HG02884 (cell line): ENCODE measurements around the gene KRT76.

Experiments used
- ATAC-seq: cut with Tn5 transposase; IDR thresholded peaks from one replicate; pipeline ENCODE4 v1.9.1; 2021; ENCODE audit warnings: mild to moderate bottlenecking, moderate library complexity; ENCODE audit not compliant: unreplicated experiment

The KRT76 gene

DNA sequence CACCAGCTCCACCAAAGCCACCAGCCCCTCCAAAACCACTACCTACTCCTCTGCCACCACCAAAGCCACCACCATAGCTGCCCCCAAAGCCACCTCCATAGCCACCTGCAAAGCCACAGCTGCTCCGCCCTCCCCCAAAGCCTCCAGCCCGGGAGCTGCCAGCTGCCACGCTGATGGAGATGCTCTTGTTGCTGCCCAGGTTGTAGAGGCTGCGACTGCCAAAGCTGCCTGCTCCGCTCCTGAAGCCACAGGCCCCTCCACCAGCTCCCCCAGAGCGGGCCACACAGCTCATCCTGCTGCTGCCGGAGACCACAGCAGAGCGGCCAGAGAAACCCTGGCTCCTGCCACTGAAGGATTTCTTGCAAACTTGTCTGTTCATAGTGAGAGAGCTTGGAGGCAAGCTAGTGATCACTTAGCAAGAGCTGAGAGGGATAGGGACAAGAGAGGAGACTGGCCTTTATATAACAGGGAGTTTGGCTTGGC, at the start of gene KRT76:
TSS of gene KRT76 (minus strand) at position 433 of the 483 bp plus-strand sequence. CDS start at position 379, 54 bp downstream.
- no peak for ATAC-seq

- ATAC-seq, result no peak
Observed at GRCh38 chr12:52825961-52826360, 48.8 kb upstream of the KRT76 start.

- ATAC-seq, result no peak
Observed at GRCh38 chr12:52824741-52825410, 47.7 kb upstream of the KRT76 start.

DNA sequence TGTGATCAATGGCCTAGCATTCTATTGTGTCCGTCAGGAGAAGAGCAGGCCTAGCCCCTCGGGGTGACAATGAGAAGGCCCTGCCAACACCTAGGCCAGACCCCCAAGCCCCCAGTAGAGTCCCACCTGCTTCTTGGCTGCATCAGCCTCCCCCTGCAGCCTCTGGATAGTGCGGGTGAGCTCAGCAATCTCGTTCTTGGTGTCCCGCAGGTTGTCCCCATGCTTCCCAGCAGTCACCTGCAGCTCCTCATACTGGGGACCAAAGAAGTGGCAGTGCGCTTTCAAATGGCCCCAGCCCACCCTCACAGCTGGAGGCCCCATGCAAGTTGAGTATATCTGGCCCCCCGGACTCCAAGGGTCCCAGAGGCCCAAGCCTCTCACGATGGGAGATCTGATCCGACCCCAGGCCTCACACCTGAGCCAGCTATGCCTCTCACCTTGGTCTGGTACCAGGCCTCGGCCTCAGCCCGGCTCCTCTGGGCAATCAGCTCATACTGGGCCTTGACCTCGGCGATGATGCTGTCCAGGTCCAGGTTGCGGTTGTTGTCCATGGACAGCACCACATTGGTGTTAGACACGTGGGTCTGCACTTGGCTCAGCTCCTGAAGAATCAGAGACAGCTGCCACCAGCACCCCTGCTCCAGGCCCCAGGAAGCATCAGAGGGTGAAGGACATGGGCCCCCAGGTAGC, 46.8 kb upstream of the KRT76 start:
- no peak for ATAC-seq

- ATAC-seq, result no peak
Observed at GRCh38 chr12:52822771-52823510, 45.8 kb upstream of the KRT76 start.

GRCh38 chr12:52821826-52822660, 44.9 kb upstream of the KRT76 start:
- no peak for ATAC-seq

DNA sequence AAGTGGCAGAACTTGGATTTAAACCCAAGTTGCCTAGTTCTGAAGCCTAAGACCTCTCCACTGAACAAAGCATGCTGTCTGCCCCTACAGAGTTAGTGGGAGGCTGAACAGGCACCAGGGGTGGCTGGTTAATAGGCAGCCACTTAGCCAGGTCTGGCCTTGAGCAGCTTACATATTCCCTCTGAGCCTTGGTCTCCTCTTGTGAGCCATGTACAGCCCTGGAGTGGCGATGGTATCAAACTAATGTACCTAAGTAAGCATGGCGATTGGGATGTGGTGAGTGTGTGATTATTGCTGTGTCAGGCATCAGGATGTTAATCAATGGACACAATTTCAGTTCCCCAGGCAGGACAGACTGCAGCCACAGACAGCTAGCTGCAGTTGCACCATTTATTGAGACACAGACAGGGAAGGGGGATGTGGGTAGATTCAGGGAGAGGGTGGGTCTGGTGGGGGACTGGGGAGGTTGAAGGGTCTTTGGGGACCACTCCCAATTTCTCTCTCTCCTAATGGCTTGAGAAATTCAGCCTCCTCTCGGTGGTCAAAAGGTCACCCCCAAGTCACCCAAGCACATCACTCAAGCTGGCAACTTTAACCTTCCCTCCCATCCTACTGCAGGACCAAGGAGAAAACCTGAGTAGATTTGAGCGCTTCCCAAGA, 44.1 kb upstream of the KRT76 start:
- ATAC-seq, result no peak

DNA sequence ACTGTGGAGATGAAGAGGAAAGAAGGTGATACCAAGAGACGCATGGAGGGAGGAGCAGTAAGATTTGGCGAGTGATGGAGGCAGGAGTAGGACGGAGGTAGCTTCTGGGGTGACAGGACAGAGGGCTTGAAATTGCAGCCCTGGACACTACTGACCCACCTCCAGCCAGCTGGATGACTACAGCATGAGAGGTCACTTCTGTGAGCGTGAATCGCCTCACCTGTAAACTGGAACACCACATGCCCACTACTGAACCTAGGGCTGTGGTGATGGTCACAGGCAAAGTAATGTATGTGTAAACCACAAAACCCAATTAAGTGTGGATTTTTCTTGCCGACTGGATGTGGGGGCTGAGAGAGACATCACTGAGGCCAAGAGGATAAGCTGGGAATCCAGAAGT, 43.4 kb upstream of the KRT76 start:
- ATAC-seq, result no peak

DNA sequence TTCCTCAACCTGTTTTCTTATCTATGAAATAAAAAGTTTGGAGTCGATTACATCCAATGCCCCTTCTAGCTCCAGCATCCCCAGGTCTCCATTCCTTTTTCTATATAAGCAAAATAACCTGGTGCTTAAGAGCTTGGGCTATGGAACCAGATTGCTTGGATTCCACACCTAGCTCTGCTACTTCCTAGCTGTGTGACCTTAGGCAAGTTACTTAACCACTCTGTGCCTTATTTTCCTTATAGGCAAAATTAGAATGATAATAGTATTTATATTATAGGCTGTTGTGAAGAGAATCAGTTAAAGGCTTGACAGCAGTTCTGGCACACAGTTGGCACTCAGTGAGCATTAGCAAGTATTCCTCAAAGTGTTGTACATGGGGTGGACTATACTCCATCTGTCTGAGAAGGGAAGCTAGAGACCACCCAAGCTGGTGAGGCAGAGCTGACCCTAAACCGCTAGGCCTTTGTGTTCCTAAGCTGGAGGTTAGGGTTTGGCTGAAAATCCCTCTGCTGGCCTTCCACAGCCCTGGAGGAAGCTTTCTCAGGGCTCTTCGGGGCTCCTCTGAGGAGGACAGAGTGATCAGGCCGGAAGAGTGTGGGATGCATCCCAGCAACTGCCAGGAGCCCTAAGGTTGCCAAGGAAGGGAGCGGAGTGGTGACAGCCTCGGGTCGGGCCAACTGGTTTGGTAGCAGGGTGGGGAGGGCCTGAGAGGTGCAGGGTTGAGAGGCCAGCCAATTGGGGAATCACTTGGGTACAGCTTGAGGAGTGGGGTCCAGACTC, 42.8 kb upstream of the KRT76 start:
- no peak for ATAC-seq

GRCh38 chr12:52818887-52819420, 41.8 kb upstream of the KRT76 start:
- ATAC-seq, result no peak

- no peak for ATAC-seq
Observed at GRCh38 chr12:52818388-52818787, 41.2 kb upstream of the KRT76 start.

DNA sequence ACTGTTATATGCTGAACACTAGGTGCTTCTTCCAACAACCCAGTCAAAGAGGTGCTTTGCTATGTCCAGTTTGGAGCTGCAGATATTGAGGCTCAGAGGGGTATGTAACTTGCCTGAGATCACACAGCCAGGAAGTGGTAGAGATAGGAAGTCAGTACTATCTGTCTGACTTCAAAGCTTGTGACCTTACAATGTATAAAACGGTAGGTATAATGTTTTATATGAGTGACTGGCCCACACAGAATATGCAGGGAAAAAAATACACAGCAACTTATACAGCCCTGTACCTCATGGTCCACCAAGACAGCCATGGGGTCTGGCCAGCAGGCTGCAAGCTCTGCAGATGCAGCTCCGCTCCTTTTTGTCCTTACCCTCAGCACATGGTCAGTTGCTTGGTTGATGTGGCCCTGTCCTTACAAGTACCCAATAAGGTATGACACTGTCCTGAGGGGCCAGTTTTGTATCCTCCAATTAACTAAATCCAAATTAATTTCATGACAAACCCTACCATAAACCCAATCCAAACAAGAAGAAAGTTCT, 40.6 kb upstream of the KRT76 start:
- ATAC-seq, result no peak

- ATAC-seq, result no peak
Observed at GRCh38 chr12:52817003-52817698, 40.0 kb upstream of the KRT76 start.

DNA sequence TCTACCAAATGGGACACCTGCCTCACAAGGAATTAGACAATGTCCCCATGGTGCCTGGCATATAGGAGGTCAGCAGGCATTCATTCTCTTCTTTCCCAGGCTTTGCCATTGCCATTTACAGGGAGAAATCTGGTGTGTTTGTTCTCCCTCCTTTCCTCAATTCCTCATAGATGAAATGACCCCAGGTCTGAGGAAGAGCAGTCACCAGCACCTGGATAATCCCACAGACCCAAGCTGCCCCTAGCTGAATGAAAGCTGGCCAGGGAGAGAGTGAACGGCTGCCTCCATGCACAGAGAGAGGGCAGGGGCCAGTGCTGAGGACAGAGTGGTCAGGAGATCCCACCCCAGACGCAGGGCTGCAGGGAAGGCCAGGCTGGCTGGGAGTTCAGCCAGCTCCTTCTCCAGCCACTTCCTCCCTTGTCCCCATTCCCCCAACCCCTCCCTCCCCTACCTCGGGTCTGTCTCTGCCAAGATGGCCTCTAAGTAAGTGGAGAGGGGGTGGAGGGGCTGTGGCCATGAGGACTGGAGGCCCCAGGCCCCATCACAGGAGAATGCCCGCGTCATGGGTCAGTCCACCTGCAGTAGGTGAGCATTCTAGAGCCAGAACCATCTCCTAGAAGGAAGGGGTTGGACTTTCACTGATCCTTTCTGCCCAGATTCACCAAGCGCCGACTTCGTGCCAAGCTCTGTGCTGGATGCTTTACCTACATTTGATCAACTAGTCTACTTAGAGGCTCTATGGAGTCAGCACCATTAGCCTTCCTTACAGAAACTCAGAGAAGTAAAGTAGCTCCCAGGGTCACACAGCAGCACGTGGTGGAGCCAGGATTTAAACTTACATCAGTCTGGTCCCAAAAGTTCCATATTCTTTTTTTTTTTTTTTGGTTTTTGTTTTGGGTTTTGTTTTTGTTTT, 38.8 kb upstream of the KRT76 start:
- ATAC-seq, result no peak

DNA sequence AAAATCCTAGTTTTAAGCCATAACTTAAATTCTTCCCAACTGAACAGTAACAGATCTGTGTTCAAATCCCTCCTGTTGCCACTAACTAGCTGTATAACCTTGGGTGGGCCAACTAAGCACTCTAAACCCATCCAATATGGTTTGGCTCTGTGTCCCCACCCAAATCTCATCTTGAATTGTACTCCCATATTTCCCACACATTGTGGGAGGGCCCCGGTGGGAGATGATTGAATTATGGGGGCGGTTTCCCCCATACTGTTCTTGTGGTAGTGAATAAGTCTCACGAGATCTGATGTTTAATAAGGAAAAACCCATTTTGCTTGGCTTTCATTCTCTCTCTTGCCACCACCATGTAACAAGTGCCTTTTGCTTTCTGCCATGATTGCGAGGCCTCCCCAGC, 38.0 kb upstream of the KRT76 start:
- ATAC-seq, result no peak

- ATAC-seq, result no peak
Observed at GRCh38 chr12:52814710-52815155, 37.6 kb upstream of the KRT76 start.
